Fibroblast of lung (primary cell): ENCODE results near the gene SGCE.

Experiments used
- EZH2 ChIP-seq: IDR thresholded peaks from 2 replicates; pipeline ENCODE4 v1.5.1; 2012; ENCODE audit warnings: low read length, control low read depth, mild to moderate bottlenecking; ENCODE audit errors: missing control alignments
- TF ChIP-seq, protein P1 (sequence below), 2 donors: IDR thresholded peaks in 1 of 2; conservative IDR thresholded peaks in 1 of 2; 1 replicate in 1 of 2; 2 replicates in 1 of 2; pipeline ENCODE4 v1.5.1; 2011 to 2012; ENCODE audit warnings: low read length in 2 of 2, control low read depth in 1 of 2, inconsistent platforms in 1 of 2, low read depth in 1 of 2, mild to moderate bottlenecking in 1 of 2

GRCh38 chr7:94687810-94688209 lies 31.9 kb upstream of the SGCE start:
- TF ChIP-seq, protein P1, sequence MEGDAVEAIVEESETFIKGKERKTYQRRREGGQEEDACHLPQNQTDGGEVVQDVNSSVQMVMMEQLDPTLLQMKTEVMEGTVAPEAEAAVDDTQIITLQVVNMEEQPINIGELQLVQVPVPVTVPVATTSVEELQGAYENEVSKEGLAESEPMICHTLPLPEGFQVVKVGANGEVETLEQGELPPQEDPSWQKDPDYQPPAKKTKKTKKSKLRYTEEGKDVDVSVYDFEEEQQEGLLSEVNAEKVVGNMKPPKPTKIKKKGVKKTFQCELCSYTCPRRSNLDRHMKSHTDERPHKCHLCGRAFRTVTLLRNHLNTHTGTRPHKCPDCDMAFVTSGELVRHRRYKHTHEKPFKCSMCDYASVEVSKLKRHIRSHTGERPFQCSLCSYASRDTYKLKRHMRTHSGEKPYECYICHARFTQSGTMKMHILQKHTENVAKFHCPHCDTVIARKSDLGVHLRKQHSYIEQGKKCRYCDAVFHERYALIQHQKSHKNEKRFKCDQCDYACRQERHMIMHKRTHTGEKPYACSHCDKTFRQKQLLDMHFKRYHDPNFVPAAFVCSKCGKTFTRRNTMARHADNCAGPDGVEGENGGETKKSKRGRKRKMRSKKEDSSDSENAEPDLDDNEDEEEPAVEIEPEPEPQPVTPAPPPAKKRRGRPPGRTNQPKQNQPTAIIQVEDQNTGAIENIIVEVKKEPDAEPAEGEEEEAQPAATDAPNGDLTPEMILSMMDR (conservative IDR thresholded peaks at IDR 0.05 in 1 of 2, IDR thresholded peaks at IDR 0.05 in 1 of 2; ENCODE audit: low read depth in 1 of 2, low read length in 2 of 2) = no peak
- TF ChIP-seq EZH2 = no peak
